ENCODE measurements around the gene SPPL2B. TPM values are rescaled to one million over a fixed set of nuclear protein-coding genes. Genes with fewer than 3 reads are reported as not detected.
A peak's percentile ranks its signal among the peaks of the same experiment; 100 is the strongest.
"Not testable (repeated sequence)": the region's sequence is repeated elsewhere in the genome, so short reads cannot be mapped to it uniquely, and the experiment has no call there.

The SPPL2B gene
- total and polyA plus RNA-seq, 10 donors = 40.5 to 111 (median 78.1) TPM

DNA sequence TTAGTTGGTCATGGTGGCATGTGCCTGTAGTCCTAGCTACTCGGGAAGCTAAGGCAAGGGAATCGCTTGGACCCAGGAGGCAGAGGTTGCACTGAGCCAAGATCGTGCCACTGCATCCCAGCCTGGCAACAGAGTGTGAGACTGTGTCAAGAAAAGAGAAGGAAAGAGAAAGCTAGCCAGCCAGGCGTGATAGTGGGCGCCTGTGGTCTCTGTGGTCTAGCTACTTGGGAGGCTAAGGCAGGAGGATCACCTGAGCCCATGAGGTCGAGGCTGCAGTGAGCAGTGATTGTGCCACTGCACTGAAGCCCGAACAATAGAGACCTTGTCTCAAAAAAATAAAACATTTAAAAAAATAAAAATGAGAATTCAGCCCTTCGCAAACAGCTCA lies 65.6 kb downstream of the SPPL2B start:
- Histone ChIP-seq H3K4me1 (peaks cover 0 to 36% (median 15%) of the 10 kb centered on the region in 6 donors), H3K27ac (peak overlapping the region in 5 of 8 donors; percentile 25 to 79 (median 63)), H3K4me3 (peak overlapping the region in 4 of 8 donors; percentile 1 to 54 (median 16)), H3K9me3 (peaks cover 0 to 3% (median 0%) of the 10 kb centered on the region in 8 donors), H3K36me3 (no peaks in the 10 kb centered on the region), H3K27me3 (replicated peaks in 1 of 7) (no peaks in the 10 kb centered on the region)
- TF ChIP-seq POLR2AphosphoS5 (IDR thresholded peaks at IDR 0.05) = no peak
- TF ChIP-seq, protein P1, sequence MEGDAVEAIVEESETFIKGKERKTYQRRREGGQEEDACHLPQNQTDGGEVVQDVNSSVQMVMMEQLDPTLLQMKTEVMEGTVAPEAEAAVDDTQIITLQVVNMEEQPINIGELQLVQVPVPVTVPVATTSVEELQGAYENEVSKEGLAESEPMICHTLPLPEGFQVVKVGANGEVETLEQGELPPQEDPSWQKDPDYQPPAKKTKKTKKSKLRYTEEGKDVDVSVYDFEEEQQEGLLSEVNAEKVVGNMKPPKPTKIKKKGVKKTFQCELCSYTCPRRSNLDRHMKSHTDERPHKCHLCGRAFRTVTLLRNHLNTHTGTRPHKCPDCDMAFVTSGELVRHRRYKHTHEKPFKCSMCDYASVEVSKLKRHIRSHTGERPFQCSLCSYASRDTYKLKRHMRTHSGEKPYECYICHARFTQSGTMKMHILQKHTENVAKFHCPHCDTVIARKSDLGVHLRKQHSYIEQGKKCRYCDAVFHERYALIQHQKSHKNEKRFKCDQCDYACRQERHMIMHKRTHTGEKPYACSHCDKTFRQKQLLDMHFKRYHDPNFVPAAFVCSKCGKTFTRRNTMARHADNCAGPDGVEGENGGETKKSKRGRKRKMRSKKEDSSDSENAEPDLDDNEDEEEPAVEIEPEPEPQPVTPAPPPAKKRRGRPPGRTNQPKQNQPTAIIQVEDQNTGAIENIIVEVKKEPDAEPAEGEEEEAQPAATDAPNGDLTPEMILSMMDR (IDR thresholded peaks at IDR 0.05 in 8 of 11, conservative IDR thresholded peaks at IDR 0.05 in 3 of 11) = no peak
- TF ChIP-seq POLR2A (IDR thresholded peaks at IDR 0.05) = no peak
- no peak for DNase-seq
- 33 to 58% (median 42%) methylated on average over 8 of the region's 8 CpGs for WGBS, 5 donors
- intact Hi-C loops (cut with DNase I; ENCODE audit: low total_unique reads) = loop anchor here (5.0 kb wide), 1 partner anchor 157 kb away; the partner anchor contains the start of genes PLEKHJ1 and SF3A2

DNA sequence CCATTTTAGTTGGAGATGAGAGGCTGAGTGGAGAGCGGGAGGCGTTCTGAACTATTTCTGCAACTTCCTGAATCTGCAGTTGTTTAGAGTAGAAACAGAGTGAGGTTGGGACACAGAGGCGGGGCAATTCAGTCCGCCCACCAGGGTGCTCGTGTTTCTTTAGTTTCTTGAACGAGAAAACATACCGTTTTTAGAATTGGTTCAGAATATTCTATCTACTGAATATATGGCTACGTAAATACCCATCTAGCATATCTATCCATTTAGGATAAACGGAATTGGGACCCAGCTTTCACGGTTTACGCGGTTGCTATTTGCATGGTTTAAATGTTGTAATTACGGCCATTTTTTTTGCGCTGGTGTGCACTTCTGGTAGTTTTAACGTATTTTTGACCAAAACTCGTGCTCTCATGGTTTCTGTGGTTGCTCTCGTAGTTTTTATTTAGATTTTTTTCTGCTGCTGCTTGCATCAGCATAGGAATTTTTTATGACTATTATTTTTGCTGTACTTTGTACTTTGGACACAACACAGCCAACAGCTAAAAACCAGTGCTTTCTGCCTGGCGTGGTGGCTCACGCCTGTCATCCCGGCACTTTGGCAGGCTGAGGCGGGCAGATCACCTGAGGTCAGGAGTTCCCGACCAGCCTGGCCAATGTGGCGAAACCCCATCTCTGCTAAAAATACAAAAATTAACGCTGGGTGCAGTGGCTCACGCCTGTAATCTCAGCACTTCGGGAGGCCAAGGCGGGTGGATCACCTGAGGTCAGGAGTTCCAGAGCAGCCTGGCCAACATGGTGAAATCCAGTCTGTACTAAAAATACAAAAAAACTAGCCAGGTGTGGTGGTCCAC lies 66.2 kb downstream of the SPPL2B start:
- TF ChIP-seq POLR2AphosphoS5 (IDR thresholded peaks at IDR 0.05) (no peak), POLR2A (IDR thresholded peaks at IDR 0.05) (no peak)
- TF ChIP-seq, protein P1 (IDR thresholded peaks at IDR 0.05 in 8 of 11, conservative IDR thresholded peaks at IDR 0.05 in 3 of 11) = no peak
- WGBS, 5 donors = 31 to 49% (median 41%) methylated on average over 26 to 27 of the region's 27 CpGs
- no peak for DNase-seq
- intact Hi-C loops (cut with DNase I; ENCODE audit: low total_unique reads) = loop anchor here (5.0 kb wide), 1 partner anchor 157 kb away; the partner anchor contains the start of genes PLEKHJ1 and SF3A2
- Histone ChIP-seq H3K27me3 (replicated peaks in 1 of 7) (no peaks in the 10 kb centered on the region), H3K4me1 (peaks cover 0 to 36% (median 15%) of the 10 kb centered on the region in 6 donors), H3K27ac (peak overlapping the region in 5 of 8 donors; percentile 25 to 79 (median 63)), H3K36me3 (no peaks in the 10 kb centered on the region), H3K4me3 (peak overlapping the region in 4 of 8 donors; percentile 1 to 54 (median 16)), H3K9me3 (peaks cover 0 to 3% (median 0%) of the 10 kb centered on the region in 8 donors)

DNA sequence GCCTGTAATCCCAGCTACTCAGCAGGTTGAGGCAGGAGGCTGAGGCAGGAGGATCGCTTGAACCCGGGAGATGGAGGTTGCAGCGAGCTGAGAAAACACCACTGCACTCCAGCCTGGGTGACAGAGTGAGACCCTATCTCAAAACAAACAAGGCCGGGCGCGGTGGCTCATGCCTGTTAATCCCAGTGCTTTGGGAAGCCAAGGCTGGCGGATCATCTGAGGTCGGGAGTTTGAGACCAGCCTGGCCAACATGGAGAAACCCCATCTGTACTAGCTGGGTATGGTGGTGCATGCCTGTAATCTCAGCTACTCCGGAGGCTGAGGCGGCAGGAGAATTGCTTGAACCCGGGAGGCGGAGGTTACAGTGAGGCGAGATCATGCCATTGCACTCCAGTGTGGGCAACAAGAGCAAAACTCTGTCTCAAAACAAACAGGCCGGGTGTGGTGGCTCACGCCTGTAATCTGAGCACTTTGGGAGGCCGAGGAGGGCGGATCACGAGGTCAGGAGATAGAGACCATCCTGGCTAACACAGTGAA lies 66.9 kb downstream of the SPPL2B start:
- H3K27ac ChIP-seq; H3K36me3 ChIP-seq; H3K9me3 ChIP-seq; H3K27me3 ChIP-seq (replicated peaks in 1 of 7); DNase-seq; intact Hi-C loops (cut with DNase I; ENCODE audit: low total_unique reads): not testable (repeated sequence)
- Histone ChIP-seq H3K4me1 (peaks cover 0 to 36% (median 15%) of the 10 kb centered on the region in 6 donors), H3K4me3 (peak overlapping the region in 1 of 8 donors; percentile 54)
- 90 to 97% (median 93%) methylated on average over 18 of the region's 18 CpGs for WGBS, 5 donors

DNA sequence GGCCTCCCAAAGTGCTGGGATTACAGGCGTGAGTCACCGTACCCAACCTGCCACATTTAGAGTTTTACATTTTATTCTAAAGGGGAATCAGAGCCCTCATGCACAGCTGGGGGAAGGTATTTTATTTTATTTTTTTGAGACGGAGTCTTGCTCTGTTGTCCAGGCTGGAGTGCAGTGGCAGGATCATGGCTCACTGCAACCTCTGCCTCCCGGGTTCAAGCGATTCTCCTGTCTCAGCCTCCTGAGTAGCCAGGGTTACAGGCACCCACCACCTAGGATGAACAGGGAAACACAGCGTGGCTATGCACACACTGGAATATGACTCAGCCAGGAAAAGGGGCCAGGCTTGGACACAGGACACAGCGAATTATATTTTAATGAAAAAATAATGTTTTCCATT lies 68.7 kb downstream of the SPPL2B start:
- H3K27ac ChIP-seq; intact Hi-C loops (cut with DNase I; ENCODE audit: low total_unique reads); H3K9me3 ChIP-seq; H3K4me3 ChIP-seq; H3K27me3 ChIP-seq (replicated peaks in 1 of 7); H3K36me3 ChIP-seq; DNase-seq: not testable (repeated sequence)
- H3K4me1 ChIP-seq = peaks cover 0 to 25% (median 12%) of the 10 kb centered on the region in 6 donors
- whole genome bisulfite sequencing, 5 donors = 89 to 98% (median 92%) methylated on average over 7 of the region's 7 CpGs

DNA sequence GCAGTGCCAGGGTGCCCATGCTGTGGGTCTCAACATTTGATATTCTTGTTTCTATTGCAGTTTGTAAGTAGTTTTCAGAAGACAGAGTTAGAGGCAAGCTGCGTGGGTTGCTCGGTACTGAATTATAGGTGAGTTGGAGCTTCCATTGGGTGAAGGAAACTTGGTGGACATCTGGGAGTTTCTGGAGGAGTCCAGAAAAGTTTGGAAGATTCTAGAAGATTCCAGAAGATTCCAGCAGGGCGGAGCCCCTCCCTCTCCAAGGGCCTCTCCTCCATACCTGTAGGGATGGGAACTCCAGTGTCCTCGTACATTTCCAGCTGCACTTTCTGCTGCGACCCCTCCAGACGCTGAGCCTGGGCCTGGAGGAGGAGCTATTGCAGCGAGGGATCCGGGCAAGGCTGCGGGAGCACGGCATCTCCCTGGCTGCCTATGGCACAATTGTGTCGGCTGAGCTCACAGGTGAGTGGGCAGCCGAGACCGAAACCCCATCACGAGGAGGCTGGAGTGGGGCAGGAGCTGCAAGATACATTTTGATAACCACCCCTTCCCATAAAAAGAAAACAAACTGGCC lies 70.3 kb downstream of the SPPL2B start:
- H3K36me3 ChIP-seq = no peaks in the 10 kb centered on the region
- no peak for TF ChIP-seq POLR2A (IDR thresholded peaks at IDR 0.05)
- TF ChIP-seq, protein P1 (IDR thresholded peaks at IDR 0.05 in 8 of 11, conservative IDR thresholded peaks at IDR 0.05 in 3 of 11) = no peak
- TF ChIP-seq POLR2AphosphoS5 (IDR thresholded peaks at IDR 0.05) = no peak
- no peaks in the 10 kb centered on the region for H3K9me3 ChIP-seq
- H3K4me3 ChIP-seq = no peak overlapping the region
- H3K27me3 ChIP-seq (replicated peaks in 1 of 7) = no peaks in the 10 kb centered on the region
- 83 to 93% (median 90%) methylated on average over 12 to 14 of the region's 14 CpGs for WGBS, 5 donors
- peaks cover 0 to 17% (median 9%) of the 10 kb centered on the region in 6 donors for H3K4me1 ChIP-seq
- intact Hi-C loops (cut with DNase I; ENCODE audit: low total_unique reads) = no loop called here
- H3K27ac ChIP-seq = no peak overlapping the region
- DNase-seq = no peak
